Fibroblast of mammary gland (primary cell): ENCODE data around the gene LRRC8C.

Experiments
- DNase-seq: peaks from one replicate; pipeline ENCODE4 v3.0.0-alpha.2; 2010; ENCODE audit warnings: low read depth
- H3K4me3 ChIP-seq: 2 replicates; pipeline ENCODE4 v1.5.1; 2011; ENCODE audit warnings: low read depth, mild to moderate bottlenecking, low read length, moderate library complexity; ENCODE audit not compliant: control insufficient read depth
- TF ChIP-seq, protein P1 (sequence below): conservative IDR thresholded peaks from 2 replicates; pipeline ENCODE4 v1.5.1; 2011; ENCODE audit warnings: low read depth, low read length, inconsistent platforms; ENCODE audit not compliant: control insufficient read depth, insufficient read depth

LRRC8C gene

DNA sequence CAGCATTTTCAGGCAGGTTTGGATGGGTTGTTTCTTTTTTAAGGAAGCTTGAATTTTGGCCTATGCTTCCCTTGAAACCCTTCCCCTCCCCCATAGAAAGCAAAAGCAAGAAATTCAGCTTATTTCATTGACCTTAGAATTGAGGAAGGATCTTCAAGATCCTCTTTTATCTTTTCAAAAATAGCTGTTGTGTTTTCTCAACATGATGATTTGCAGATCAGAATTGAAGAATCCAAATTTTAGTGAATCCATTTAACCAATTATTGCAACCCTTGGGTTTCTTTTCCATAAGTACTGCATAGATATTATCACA, 73.7 kb downstream of the LRRC8C start:
- no peak overlapping the region for H3K4me3 ChIP-seq
- no peak for DNase-seq
- TF ChIP-seq, protein P1, sequence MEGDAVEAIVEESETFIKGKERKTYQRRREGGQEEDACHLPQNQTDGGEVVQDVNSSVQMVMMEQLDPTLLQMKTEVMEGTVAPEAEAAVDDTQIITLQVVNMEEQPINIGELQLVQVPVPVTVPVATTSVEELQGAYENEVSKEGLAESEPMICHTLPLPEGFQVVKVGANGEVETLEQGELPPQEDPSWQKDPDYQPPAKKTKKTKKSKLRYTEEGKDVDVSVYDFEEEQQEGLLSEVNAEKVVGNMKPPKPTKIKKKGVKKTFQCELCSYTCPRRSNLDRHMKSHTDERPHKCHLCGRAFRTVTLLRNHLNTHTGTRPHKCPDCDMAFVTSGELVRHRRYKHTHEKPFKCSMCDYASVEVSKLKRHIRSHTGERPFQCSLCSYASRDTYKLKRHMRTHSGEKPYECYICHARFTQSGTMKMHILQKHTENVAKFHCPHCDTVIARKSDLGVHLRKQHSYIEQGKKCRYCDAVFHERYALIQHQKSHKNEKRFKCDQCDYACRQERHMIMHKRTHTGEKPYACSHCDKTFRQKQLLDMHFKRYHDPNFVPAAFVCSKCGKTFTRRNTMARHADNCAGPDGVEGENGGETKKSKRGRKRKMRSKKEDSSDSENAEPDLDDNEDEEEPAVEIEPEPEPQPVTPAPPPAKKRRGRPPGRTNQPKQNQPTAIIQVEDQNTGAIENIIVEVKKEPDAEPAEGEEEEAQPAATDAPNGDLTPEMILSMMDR, result no peak

DNA sequence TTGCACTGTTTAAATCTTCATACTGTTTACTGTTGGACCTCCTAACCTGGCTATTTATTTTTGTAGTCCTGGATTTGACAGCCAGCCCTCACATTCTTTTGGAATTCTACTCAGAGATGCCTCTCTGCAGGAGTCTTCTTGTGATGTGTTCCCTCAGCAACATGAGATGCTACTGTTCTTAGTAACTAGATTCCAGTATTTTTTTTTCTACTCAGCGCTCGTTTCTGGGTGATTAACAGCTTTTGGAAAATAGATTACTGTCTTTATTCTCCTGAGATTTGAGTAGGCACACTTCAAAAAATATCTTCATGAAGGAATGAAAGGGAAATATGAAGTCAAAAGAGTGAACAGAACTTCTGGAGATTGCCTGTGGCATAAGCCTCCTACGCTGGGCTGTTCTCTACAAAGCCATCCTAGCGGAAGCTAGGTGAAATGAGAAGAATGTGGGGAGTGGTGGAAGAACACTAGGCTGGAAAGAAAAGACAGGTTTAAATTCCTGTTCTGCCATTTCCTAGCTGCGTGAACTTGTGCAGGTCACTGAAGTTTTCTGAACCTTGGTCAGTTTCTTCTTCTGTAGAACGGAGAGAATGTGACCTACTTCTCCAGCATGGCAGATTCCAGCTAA, 75.9 kb downstream of the LRRC8C start:
- DNase-seq, result no peak

DNA sequence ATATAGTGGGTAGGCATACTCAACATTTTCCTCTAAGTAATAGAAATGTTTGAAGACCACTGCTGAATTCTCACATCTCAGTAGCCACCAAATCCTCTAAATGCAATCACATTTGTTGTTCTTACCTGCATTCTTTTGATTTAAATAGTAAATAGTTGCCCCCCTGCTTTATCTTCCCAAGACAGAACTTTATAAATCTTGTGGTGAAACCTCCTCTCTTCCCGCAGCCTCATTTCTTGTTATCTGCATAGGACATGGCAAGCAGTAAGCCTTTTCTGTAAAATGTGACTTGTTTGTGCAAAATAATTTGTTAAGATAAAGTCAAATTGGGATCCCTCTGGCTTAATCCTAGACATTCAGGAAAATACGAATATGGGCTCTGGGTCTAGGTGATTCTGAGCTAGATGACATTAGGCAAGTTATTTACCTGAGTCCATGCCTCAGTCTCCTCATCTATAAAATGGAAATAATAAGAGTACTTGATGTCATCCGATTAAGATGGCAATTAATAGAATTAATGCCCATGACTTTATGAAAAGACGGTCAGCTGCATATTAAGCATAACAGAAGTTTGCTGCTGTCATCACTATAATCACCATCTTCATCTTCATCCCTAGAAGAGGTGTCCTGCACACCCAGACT, 77.7 kb downstream of the LRRC8C start:
- TF ChIP-seq, protein P1, result no peak
- no peak overlapping the region for H3K4me3 ChIP-seq
- DNase-seq, result no peak

More for the DNA sequence above, 75.9 kb downstream of the LRRC8C start:
- H3K4me3 ChIP-seq, result no peak overlapping the region
- TF ChIP-seq, protein P1, result no peak

DNA sequence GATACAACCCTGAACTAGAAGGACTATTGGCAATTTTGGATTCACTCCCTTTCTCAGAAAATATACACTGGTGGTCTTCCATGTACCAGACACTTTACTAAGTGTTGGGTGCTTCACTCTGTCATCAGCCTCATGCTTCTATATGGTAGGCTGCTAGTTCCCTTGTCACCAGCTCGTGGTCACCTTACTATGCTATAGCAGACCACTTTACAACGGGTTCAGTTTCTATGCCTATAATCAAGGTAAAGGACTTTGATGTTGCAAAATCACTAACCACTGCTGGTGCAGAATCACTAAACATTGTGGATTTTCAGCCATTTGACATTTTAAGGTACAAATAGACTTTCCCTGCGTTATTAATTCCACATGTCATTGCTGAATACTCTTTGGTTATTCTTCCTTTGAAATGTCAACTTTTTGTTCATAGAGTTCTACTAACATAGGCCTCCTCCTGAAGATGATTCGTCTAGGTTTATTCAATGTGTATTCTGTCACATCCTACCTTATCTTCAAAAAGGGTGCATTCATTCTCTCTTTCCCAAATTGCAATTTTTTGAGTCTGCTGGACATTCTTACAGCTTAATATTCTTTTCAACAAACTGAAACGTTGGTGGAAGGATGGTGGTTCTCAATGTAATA, 78.3 kb downstream of the LRRC8C start:
- TF ChIP-seq, protein P1, result no peak
- no peak overlapping the region for H3K4me3 ChIP-seq
- no peak for DNase-seq

DNA sequence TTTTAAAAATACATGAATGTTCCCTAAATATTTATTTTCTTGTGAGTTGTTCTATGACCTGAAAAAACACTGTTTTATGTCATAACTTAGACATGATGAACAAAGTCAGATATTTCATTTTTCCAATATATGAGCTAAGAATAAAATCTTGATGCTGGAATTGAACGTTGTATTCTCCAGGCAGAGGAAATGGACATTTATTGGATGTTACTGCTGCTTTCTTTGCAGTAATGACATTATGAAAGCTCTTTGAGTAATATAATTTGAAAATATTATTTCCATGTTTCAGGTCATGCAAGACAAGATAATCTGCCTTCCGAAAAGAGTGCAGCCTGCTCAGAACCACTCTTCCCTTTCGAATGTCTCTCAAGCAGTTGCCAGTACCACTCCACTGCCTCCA, 79.5 kb downstream of the LRRC8C start:
- H3K4me3 ChIP-seq, result no peak overlapping the region
- DNase-seq, result no peak
- TF ChIP-seq, protein P1, result no peak

DNA sequence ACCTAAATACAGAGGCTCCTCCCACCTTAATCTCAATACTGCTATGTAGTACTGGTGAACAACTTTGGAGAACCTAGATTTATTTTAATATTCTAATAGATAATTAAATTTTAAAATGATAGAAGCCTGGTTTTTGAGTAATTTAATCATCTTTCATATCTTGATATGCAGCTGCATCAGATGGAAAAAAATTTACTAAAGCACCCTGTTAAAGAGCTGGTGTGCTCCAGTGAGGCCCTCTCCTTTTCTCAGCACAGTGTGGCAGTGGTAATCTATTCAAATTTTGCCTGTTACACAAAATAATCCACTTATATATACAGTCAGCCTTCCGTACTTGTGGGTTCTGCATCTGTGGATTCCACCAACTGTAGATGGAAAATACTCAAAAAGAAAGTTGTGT, 82.8 kb downstream of the LRRC8C start:
- no peak overlapping the region for H3K4me3 ChIP-seq
- TF ChIP-seq, protein P1, result no peak
- no peak for DNase-seq
